Hippocampal formation (tissue), 2 donors: ENCODE measurements around the gene ERCC6L2.

Source experiments
- DNase-seq, 2 donors: peaks; one replicate each; lab custom pipeline; 2025; lab: John Stamatoyannopoulos, UW

ERCC6L2 gene

DNA sequence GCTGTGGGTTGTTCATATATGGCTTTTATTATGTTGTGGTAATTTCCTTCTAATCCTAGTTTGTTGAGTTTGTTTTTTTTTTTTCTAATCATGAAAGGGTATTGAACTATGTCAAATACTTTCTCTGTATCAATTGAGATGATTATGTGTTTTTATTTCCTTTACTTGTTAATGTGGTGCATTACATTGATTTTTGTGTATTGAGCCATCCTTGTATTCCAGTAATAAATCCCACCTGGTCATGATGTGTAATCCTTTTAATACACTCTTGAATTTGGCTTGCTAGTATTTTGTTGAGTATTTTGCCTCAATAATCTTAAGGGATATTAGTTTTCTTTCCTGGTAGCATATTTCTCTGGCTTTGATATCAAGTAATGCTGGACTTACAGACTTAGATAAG lies 13.1 kb upstream of the ERCC6L2 start:
- no peak for DNase-seq

DNA sequence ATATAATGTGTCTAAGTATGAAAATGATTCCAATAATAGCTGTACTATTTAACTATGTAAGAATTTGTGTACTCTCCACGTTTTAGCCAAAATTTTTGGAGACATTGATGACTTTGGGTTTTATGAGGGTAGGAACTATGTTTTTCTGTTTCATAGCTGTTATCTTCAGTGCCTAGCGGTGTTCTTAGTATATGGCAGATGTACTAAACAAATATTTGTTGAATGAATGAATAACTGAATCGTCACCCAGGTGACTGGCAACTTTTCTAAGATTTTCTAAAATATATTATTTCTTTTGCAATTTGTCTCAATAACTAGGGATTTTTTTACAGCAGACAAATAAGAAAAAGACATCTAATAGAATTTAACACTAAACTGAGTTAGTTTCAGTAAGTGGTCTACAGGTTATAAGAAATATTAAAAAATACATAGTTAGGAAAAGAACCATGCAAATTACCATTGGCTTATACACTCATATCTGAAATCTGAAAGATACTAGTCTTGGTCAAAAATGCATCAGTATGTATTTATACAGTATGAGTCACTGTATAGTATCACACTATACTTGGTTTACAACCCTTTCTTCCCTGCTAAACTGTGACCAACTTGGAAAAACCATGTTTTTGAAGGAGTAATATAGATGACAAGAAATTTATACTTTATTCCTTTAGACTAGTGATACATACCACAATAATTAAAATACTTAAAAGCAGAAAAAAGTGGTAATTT lies 10.5 kb upstream of the ERCC6L2 start:
- no peak for DNase-seq

DNA sequence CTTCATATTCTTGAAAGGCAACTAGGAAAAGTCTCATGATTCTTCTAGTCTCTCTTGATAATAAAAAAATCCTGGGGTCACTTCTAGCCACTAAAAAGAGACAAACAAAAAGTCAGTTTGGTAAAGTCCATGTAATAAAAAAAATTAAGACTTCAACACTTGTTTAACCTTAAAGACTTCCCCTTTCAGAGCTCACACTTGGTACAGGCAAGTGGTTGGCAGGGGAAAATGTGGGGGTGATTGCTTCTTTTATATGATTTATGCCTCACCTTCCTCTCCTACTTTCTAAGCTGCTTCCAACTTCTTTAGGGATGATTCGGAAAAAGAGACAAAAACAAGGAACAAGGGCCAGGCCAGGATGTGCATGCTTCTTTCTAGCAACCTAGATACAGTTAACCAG lies 5.1 kb upstream of the ERCC6L2 start:
- no peak for DNase-seq

DNA sequence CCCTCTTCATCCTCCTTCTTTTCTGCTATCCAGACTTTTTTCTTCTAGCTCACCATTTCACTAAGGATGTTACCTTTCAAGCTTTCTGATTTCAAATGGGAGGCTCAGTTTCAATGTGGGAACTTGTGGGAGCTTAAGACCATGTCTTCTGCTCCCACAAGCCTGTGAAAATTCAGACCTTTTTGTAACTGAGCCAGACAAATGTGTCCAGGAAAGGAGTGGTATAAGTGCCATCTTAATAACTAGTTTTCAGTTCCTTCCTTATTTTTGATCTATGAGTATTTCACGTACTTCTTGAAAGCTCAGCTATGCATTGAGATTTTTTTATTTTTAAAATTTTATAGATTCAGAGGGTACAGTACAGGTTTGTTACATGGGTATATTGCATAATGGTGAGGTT lies 4.6 kb upstream of the ERCC6L2 start:
- no peak for DNase-seq

DNA sequence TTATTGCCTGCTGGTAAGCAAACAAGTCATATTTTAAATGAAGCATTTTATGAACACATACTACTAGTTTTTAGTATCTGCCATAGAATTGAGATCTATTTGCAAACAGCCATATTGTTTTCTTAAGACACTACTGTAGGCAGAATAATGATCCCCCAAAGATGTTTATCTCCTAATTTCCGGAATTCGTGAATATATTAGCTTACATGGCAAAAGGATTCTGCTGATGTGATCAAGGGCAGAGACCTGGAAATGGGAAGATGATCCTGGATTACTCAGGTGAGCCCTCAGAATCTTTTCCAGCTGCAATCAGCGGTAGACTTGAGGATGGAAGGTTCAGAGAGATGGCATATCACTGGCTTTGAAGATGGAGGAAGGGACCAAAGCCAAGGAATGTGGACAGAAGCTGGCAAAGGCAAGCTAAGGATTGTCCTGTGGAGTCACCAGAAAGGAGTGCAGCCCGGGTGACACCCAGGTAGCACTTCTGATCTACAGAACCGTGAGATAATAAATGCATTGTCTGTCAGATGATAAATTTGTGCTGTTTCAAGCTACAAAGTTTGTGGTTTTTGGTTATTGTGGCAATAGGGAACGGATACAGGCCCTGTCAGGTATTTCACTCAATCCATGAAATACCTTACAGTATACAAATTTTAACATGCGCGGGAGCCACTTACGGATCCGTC lies 1.0 kb upstream of the ERCC6L2 start:
- DNase-seq, result no peak

DNA sequence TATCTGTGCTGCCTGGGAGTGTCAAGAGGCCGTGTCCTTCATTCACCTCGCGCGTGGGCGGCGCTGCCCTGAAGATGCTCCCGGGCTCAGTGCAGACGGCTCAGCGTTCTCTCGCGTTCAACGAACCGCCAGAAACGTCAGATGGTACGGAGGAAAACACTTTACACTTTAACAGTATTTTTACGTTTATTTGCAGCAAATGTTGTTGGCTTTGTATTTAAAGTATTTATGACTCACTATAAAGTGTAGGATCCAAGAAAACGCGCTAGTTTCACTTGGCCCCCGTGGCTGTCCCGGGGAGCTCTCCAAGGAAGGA lies 544 bp upstream of the ERCC6L2 start:
- no peak for DNase-seq

DNA sequence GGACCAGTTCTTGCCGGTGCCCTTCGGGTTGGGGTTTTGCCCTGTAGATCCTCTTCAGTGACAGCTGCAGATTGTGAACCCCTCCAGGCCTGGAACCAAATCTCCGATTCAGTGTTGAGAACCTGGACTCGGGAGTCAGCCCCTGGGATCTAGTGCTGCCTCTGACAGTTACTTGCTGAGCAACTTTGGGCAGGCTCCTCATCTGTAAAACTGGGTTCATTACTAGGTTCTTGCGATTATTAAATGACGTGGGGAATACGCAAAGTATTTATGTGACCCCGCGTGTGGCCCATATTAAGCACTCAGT lies 600 bp downstream of the ERCC6L2 start:
- DNase-seq, result no peak

DNA sequence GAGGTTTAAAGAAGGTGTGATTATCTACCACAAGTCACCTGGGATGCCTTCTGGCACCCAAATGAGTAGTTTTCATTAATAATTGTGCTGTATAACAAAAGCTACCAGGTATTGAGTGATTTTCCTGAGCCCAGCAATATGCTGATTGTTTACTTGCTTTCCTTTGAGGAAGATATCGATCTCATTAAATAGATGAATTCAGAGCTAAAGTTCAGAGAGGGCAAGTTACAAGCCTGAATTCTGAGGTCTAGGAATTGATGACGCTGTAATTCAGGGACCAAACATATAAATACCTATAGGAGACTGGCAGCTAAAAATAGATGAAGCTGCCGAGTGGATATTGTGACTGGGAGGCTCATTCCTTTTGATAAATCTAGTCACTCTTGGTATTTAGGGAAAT lies 1.1 kb downstream of the ERCC6L2 start:
- DNase-seq, result no peak

DNA sequence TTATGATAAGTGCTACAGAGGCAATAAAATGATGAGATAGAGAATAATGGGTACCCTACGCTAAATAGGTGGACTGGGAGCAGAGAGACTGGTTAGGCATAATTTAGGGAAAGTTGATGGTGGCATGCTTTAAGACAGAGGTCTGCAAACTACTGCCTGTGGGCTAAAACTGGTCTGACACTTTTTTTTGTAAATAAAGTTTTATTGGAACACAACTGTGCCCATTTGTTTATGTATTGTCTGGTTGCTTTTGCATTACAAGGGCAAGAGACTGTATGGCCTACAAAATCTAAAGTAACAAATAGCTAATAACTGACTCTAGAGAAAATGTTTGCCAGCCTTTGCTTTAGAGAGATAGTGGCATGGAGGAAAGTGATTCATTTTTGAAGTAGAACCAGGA lies 2.5 kb downstream of the ERCC6L2 start:
- DNase-seq, result no peak

DNA sequence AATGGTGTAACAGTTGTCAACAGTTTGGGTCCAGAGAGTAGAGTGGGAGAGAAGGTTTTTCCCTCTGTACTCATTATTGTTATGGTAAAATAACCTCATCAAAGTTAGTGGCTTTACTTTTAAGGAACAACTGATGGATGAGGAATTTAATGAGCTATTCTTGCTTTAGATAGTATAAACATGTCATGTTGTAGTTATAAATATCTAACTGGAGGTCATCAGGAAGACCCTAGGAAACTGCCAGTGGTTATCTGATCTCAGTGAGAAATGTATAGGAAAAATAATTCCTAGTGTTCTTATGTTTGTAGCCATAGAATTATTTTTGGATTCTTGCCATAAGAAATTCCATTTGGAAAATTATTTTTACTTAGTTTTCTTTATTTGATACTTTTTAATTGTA lies 4.1 kb downstream of the ERCC6L2 start:
- DNase-seq, result no peak

DNA sequence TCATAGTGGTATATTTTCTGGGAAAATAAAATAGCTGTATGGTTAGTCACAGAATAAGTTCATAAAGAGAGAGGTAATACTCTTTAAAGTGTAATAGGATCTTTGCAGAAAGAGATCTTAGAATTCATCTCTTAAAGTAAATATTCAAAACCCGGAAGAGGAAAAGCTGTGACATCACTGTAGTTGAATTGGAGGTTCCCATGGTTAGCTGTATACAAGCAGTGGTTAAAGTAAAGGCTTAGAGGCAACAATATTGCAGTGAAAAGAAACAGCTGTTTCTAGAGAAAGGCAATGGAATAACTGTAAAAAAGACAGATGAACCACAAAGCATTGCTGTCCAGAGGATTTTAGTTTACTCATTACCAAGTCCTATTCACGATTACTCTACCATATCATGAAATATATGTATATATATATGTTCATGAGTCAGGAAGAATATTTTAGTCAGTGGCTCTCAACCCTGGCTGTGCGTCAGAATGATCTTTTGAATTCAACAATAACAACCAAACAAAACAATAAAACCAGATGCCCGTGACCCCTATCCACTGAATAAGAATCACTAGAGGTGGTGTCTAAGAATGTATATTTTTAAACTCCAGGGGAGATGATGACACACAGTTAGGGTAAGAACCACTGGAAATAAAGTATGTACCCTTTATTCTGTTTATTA lies 4.7 kb downstream of the ERCC6L2 start:
- no peak for DNase-seq

DNA sequence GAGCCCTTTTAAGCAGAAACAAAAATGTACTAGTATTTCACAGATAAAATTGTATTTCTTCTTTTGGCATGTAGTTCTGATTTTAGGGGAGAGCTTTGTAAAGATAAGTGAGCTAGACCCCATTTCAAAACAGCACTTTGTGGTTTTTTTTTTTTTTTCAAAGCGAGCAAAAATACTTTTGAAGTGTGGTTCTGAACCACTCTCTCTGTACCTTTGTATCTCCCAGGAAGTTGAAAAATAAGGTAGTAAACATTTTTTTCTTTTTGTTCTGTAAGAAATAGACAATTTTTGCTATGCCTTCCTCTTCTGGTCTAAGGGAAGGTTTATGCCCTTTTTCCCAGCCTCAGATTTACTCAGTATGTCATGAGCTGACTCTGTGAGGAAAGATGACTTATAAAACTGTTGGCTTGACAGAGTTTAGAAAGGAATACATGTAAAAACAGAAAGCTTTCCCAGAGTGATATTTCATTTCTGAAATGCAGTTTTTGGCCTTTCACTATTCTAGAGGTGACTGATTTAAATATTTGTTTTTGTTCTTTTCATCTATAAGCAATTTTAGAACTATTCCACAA lies 12.5 kb downstream of the ERCC6L2 start:
- no peak for DNase-seq

DNA sequence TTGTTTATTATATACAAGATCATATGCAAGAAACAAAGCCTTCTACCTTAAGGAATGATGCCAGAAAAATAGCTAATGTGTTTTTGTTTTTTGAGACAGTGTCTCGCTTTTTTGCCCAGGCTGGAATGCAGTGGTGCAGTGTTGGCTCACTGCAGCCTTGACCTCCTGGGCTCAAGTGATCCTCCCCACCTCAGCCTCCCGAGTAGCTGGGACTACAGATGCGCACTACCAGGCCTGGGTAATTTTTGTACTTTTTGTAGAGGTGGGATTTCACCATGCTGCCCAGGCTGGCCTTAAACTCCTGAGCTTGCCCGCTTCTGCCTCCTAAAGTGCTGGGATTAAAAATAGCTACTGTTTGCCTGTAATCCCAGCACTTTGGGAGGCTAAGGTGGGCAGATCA lies 15.1 kb downstream of the ERCC6L2 start:
- no peak for DNase-seq

DNA sequence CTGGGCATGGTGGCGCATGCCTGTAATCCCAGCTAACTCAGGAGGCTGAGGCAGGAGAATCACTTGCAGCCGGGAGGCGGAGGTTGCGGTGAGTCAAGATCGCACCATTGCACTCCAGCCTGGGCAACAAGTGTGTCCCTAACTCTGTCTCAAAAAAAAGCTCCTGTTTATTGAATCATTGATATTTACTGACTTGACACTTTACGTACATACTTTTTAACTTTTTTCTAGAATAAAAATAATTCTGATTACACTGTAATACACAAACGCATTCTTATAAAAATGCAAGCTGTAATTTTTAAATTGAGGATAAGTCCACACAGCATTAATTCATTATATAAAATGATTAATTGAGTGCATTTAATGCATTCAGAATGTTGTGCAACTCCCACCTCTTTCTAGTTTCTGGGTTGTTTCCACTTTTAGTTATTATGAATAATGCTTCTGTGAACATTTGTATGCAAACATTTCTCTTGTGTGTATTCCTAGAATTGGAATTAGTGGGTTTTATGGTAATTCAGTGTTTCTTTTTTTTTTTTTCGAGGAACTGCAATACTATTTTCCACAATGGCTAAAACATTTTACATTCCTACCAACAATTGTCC lies 15.7 kb downstream of the ERCC6L2 start:
- no peak for DNase-seq

DNA sequence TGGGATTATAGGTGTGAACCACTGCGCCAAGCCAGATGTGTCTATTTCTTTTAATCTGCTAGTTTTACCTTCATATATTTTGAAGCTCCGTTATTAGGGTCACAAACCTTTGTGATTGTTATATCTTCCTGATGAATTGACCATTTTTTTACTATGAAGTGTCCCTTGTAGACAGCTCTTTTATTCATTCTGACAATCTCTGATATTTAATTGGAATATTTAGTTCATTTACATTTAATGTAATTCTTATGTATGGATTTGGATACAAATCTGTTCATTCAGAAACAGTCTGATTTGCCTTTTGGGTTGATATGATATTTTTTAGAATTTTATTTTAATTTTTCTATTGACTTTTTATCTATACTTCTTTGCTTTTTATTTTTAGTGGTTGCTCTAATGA lies 17.2 kb downstream of the ERCC6L2 start:
- DNase-seq, result no peak

DNA sequence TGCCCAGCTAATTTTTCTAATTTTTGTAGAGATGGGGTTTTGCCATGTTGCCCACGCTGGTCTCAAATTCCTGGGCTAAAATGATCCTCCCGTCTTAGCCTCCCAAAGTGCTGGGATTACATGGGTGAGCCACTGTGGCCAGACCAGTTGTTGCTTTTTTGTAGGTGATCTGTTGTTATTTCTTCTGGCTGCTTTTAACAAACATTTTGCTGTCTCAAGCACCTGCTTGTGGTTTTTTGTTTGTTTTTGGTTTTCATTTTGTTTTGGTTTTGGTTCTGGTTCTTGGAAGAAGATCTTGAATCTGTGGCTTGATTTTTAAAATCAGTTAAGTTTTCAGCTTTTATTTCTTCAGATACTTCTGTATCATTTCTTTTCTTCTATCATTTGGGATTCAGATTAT lies 21.1 kb downstream of the ERCC6L2 start:
- no peak for DNase-seq

DNA sequence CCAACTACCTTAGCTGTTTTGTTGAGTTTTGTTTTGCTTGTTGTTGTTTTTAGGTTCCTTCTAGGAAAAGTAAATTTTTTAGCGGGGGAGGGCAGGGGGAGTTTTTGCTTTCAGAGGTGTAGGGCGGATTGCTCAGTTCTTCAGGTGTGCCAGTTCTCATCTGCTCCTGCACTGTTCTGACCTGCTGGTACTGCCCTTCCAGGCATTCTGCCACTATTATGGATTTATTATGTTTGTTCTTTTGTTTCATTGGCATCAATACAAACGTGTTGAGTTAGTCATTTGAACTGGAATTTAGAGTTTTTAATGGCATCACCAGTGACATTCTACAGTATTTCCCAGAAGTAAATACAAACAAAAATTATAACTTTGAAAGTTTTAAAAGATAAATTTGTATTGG lies 26.0 kb downstream of the ERCC6L2 start:
- no peak for DNase-seq

DNA sequence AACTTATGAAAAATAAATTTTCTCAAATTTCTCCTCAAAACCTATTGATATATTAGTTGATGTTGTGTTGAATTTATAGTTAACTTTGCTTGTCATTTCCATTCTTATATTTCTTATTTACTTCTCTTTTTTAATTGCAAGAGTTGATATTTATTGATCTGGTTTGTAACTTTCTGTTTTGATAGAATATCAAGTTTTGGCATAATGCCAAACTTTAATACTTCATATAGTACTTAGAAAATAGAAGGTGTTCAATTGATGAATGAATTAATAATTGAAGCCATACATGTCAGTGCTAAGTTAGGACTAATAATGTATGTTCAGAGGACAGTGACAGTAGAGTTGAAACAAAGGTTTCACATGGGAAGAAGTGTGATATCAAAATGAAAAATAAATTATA lies 27.9 kb downstream of the ERCC6L2 start:
- DNase-seq, result no peak

DNA sequence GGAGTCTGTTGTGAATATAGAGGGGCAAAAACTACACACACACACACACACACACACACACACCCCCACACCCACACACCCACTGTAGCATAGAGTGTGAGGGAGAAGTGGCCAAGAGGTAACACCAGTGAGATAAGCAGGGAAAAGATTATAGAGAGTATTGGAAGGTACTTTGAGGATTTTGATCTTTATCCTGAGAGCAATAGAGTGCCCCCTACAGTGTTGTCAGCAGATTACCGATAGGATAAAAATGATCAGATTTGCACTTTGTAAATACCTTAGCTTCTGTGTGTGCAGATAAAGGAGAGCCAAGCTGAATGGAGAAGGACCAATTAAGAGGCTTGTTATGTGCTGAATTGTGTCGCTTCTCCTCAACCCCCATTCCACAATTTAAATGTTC lies 32.3 kb downstream of the ERCC6L2 start:
- no peak for DNase-seq

DNA sequence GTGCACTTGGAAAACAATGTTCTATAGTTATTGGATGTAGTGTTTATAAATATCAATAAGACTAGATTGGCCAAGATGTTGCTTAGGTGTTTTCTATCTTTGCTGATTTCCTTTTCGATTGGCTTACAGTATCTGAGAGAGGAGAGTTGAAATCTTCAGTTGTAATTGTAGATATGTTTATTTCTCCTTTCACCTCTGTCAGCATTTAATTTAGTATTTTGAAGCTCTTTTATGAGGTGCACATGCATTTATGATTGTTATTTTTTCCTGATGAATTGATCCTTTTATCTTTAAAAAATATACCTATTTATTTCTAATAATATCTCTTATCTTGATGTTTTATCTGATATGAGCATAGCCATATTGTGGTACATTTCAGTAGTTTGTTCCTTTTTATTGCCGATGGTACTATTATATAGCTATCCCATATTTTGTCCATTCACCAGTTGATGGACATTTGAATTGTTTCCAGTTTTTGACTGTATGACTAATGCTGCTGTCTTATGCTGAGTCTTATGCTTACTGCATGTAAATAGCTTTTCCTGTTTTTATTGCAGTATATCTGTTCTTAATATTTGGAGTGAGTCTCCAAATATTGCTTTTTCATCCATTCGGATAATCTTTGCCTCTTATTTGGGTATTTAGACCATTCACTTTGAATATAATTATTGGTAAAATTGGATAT lies 34.7 kb downstream of the ERCC6L2 start:
- no peak for DNase-seq

DNA sequence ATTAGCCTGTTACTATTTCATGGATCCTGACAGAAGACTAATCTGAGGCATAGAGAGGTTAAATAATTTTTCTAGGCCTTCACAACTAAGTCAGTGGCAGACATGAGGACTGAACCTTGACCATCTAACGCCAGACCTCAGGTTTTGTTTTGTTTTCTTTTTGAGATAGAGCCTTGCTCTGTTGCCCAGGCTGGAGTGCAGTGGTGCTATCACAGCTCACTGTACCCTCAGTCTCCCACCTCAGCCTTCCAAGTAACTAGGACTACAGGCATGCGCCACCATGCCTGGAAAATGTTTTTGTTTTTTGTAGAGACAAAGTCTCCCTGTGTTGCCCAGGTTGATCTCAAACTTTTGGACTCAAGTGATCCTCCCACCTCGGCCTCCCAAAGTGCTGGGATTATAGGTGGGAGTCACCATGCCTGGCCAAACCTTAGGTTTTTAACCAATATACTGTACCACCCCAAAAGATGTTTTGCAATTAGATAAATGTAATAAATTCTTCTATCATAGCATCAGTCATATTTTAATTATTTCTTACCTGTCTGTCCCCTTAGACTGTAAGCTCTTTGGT lies 35.4 kb downstream of the ERCC6L2 start:
- DNase-seq, result no peak

DNA sequence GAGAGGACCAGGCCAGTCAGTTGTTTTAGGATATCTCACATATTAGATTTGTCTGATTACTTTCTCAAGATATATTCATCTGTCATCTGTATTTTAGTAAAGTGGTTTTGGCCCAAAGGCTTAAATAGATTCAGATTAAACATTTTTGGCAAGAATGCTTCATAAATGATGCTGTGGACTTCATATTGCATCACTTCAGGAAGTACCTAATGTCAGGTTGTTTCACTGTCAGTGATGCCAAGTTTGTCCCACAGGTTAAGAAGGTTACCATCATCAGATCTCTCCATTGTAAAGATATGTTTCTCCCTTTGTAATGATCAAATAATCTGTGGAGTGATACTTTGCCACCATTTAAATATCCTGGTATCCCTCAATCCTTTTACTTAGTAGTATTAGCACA lies 37.3 kb downstream of the ERCC6L2 start:
- DNase-seq, result no peak
